MCF 10A (cell line): Measurements from ENCODE around the gene ANKRD34C. TPM values are rescaled to one million over a fixed set of nuclear protein-coding genes. Genes with fewer than 3 reads are reported as not detected.

Experiments
- BruUV-seq: library from RNA; stranded (reverse); fragments of 400-500 nt; replicated peaks from 2 replicates; lab custom pipeline; 2021; lab: Mats Ljungman, UMichigan
- CTCF ChIA-PET: fragments of 300-600 bp; sonication (Branson Sonifier 250); formaldehyde crosslinking; extraction: SDS; loops from one replicate; lab custom pipeline; 2021; ENCODE audit warnings: antibody characterized with exemption, inconsistent platforms; lab: Yijun Ruan, JAX
- POLR2A ChIA-PET: fragments of 300-600, 350-650 bp; sonication (Branson Sonifier 250); formaldehyde crosslinking; extraction: SDS; loops from one replicate; lab custom pipeline; 2020; ENCODE audit warnings: antibody characterized with exemption, inconsistent platforms; lab: Yijun Ruan, JAX
- DNase-seq: peaks from one replicate; pipeline ENCODE4 v3.0.0-alpha.2; 2018; ENCODE audit not compliant: unreplicated experiment
- H3K27ac Mint-ChIP-seq: one replicate; pipeline ENCODE4 v1.8.0; 2022; ENCODE audit warnings: mild to moderate bottlenecking, low read depth, mixed read lengths; ENCODE audit not compliant: unreplicated experiment
- H3K27me3 Mint-ChIP-seq: one replicate; pipeline ENCODE4 v1.8.0; 2022; ENCODE audit warnings: mixed read lengths; ENCODE audit not compliant: insufficient read depth, unreplicated experiment
- H3K36me3 Mint-ChIP-seq: one replicate; pipeline ENCODE4 v1.8.0; 2022; ENCODE audit warnings: mild to moderate bottlenecking, moderate library complexity, mixed read lengths; ENCODE audit not compliant: insufficient read depth, unreplicated experiment
- H3K4me1 Mint-ChIP-seq: one replicate; pipeline ENCODE4 v1.8.0; 2022; ENCODE audit warnings: mixed read lengths; ENCODE audit not compliant: insufficient read depth, unreplicated experiment
- H3K4me3 Mint-ChIP-seq: one replicate; pipeline ENCODE4 v1.8.0; 2022; ENCODE audit warnings: mild to moderate bottlenecking, moderate library complexity, mixed read lengths; ENCODE audit not compliant: unreplicated experiment
- H3K9me3 Mint-ChIP-seq: one replicate; pipeline ENCODE4 v1.8.0; 2022; ENCODE audit warnings: mixed read lengths; ENCODE audit not compliant: unreplicated experiment
- CTCF ChIP-seq: fragments of 200-600 bp; IDR thresholded peaks from one replicate; pipeline ENCODE4 v1.8.0; 2022; ENCODE audit warnings: antibody characterized with exemption, mild to moderate bottlenecking; ENCODE audit not compliant: unreplicated experiment
- intact Hi-C: fragments of 100-400 bp; cut with micrococcal nuclease; formaldehyde crosslinking; loops from 2 replicates; pipeline ENCODE4 v1.14.1; 2022
- total RNA-seq: library from RNA; stranded (reverse); gene quantifications from 2 replicates; pipeline ENCODE4 v1.2.3, GENCODE V29; 2022

Gene ANKRD34C
- total RNA-seq, 1 experiment from 2014 or later = not detected

DNA sequence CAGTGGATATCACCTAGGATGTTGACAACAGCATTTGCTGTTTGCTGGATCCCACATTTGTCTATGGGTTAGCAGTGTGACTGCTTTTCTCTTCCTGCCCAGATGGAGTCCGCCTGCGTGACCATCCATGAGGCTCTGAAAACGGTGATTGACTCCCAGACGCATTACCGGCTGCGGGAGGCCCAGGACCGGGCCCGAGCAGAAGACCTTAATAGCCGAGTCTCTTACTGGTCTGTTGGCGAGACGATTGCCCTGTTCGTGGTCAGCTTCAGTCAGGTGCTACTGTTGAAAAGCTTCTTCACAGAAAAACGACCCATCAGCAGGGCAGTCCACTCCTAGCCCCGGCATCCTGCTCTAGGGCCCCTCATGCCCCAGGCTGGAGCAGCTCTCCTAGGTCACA, 39.4 kb downstream of the ANKRD34C start:
- ChIA-PET POLR2A (no interaction called here), CTCF (interaction anchor here (0.6 to 1.0 kb wide), 2 partner anchors 18 to 526 kb away, joined by 3 to 4 read pairs; no protein-coding TSS in a partner anchor)
- Mint-ChIP-seq H3K4me1 (no peaks in the 10 kb centered on the region), H3K27ac (no peak overlapping the region), H3K27me3 (no peaks in the 10 kb centered on the region), H3K4me3 (no peak overlapping the region), H3K9me3 (no peaks in the 10 kb centered on the region), H3K36me3 (peaks cover 50% of the 10 kb centered on the region)
- DNase-seq = no peak
- BruUV-seq = no TSS peak
- intact Hi-C loops = no loop called here
- TF ChIP-seq CTCF = no peak

GRCh38 chr15:79322306-79322705, 39.8 kb downstream of the ANKRD34C start:
- intact Hi-C loops = no loop called here
- H3K27me3 Mint-ChIP-seq = no peaks in the 10 kb centered on the region
- H3K4me1 Mint-ChIP-seq = no peaks in the 10 kb centered on the region
- TSS peak; percentile 69 for BruUV-seq
- CTCF ChIA-PET = interaction anchor here (0.6 to 1.0 kb wide), 2 partner anchors 17 to 526 kb away, joined by 3 to 4 read pairs; no protein-coding TSS in a partner anchor
- H3K4me3 Mint-ChIP-seq = no peak overlapping the region
- H3K27ac Mint-ChIP-seq = no peak overlapping the region
- peaks cover 46% of the 10 kb centered on the region for H3K36me3 Mint-ChIP-seq
- POLR2A ChIA-PET = no interaction called here
- TF ChIP-seq CTCF = no peak
- no peaks in the 10 kb centered on the region for H3K9me3 Mint-ChIP-seq
- DNase-seq = no peak

GRCh38 chr15:79322945-79323344, 40.4 kb downstream of the ANKRD34C start:
- ChIA-PET POLR2A (no interaction called here), CTCF (interaction anchor here (1.0 kb wide), 1 partner anchor 17 kb away, joined by 4 read pairs; no protein-coding TSS in a partner anchor)
- intact Hi-C loops = no loop called here
- TF ChIP-seq CTCF = no peak
- no peak overlapping the region for H3K4me3 Mint-ChIP-seq
- peaks cover 43% of the 10 kb centered on the region for H3K36me3 Mint-ChIP-seq
- BruUV-seq = no TSS peak
- H3K27ac Mint-ChIP-seq = no peak overlapping the region
- DNase-seq = no peak
- H3K27me3 Mint-ChIP-seq = no peaks in the 10 kb centered on the region
- no peaks in the 10 kb centered on the region for H3K9me3 Mint-ChIP-seq
- no peaks in the 10 kb centered on the region for H3K4me1 Mint-ChIP-seq

DNA sequence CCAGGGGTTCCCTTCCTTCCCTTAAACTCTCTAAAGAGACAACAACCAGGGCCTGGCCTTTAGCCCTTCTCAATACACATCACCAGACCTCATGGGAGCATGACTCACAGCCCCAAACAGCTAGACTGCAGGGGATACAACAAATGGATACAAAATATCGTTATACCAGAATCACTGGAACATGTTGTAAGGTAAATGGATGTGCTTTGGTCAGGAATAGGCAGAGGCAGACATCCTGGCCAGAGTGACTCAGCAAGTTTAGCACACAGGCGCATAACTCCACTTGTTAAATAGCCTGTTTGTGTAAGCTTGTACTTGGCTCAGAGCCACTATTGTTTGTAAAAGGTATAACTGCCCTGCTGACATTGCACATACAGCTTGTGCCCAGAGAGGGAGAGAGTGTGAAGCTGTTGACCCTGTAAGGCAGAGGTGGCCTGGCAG, 46.7 kb downstream of the ANKRD34C start:
- CTCF ChIA-PET = interaction anchor here (1.1 to 2.6 kb wide), 3 partner anchors 11 to 52 kb away, joined by 3 to 24 read pairs (median 3); no protein-coding TSS in a partner anchor
- Mint-ChIP-seq H3K27ac (peak overlapping the region; percentile 79), H3K4me3 (no peak overlapping the region), H3K27me3 (no peaks in the 10 kb centered on the region), H3K4me1 (peaks cover 6% of the 10 kb centered on the region), H3K36me3 (peaks cover 16% of the 10 kb centered on the region), H3K9me3 (no peaks in the 10 kb centered on the region)
- DNase-seq = peak; percentile 69
- intact Hi-C loops = no loop called here
- POLR2A ChIA-PET = no interaction called here
- BruUV-seq = no TSS peak
- TF ChIP-seq CTCF = no peak

Other genes with a start within 250 kb of the ANKRD34C start
- 0.29 and 0.70 TPM in 2 replicates for gene RASGRF1, start 191.9 kb upstream of the ANKRD34C start, total RNA-seq
- gene TMED3, start 28.4 kb downstream of the ANKRD34C start, total RNA-seq = 62.4 and 70.0 TPM in 2 replicates
- 0.47 and 0.49 TPM in 2 replicates for gene MINAR1, start 149.6 kb downstream of the ANKRD34C start, total RNA-seq